CD4-positive, alpha-beta T cell treated with Interleukin-15 for 4 hours (primary cell): Measurements from ENCODE around the gene RPH3AL.

Experiments used
- DNase-seq: peaks from one replicate; pipeline ENCODE4 v3.0.0-alpha.2; 2020; ENCODE audit warnings: low spot score

RPH3AL gene

DNA sequence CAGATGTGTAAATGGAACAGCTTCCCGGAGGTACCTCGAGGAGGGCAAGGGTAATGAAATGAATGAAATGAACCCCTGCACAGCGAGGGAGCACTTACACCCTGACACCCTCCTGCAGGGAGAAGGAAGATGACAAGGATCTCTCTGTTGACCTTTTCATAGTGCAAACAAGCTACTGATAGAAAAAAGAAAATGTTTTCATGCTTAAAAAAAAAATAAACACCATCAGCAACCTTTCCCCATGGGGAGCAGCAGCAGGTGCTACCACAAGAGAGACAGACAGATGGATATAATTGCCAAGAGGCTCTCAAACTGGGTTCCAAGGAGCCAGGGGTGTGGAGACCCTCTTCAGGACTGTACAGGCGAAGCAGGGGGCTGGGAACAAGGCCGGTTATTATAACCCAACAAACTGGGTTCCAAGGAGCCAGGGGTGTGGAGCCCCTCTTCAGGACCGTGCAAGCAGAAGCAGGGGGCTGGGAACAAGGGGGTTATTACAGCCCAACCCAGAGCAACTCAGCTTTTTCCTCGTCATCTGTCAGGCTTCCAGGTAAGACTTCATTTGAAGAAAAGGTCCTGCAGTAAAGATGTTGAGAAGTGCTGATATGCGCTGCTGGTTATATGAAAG lies 718 bp upstream of the RPH3AL start:
- no peak for DNase-seq

DNA sequence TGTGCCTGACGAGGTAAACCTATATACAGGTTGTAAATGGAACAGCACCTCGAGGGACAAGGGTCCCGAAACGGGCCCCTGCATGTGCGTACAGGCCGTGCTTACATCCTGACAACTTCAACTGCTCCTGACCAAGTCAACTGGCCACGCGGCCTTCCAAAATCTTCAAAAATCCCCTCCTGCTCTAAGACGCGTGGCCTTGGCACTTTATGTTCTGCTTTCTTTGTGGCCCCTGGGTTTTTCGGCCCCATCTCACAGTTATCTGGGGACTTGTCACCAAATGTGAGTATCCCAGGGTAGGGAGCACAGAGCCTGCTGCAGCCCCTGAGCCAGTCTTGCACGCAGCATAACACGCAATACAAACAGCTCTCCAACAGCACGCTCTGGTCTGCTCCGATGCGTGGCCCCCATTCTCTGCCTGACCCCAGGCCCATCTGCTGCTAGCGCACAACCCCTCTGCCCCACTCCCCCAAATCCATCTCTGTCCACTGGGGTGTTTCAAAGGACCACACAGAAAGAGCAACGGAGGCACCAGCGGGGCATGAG lies 659 bp downstream of the RPH3AL start:
- no peak for DNase-seq

GRCh38 chr17:351449-351738 lies 1.2 kb downstream of the RPH3AL start:
- no peak for DNase-seq

DNA sequence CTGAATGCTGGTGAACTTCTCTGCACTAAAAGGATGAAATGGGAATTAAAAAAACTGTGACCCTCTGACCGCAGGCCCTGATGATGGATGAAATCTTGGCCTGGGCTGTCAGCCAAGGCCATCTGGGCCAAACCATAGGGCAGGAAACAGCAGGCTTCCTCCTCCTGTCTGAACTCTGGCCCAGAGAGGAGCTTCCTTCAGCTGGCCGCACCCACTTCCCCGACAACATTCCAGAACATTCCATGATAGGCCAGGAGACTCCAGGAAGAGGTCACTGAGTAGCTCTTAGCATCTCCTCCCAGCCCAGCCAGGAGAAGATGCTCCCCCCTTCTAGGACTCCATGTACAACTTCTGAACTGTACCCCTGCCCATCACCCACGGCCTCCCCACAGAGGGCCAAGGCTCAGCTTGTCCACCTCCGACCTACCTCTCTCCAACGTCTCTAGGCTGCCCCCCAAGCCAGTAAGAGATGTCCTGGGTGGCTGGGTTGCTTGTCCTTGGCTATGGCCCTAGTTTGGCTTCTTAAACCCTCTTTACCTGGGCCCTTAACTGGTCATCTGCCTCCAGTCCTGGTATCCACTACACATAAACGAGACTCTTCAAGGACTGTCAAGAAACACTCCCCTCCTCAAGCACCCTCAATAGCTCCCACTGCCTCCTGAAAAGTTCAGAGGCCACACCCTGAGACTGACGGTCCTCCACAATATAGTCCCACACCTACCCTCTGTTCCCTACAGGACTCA lies 1.7 kb downstream of the RPH3AL start:
- DNase-seq: no peak

DNA sequence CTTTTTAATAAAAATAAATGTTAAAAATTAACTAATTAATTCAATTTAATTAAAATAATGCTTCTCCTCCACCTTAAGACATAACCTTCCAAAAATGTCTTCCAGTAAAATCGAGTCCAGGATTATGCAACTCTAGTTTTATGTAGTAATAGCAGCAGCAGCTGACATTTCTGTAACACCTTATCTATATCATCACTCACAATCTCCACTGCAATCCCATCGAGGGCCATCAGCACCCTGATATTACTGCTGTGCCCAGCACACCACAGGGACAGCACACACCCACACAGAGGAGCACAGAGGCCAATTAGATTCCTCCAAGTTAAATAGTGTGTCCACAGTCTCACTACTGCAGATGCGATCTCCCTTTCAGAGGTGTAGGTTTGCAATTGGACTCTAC lies 2.9 kb downstream of the RPH3AL start:
- no peak for DNase-seq

DNA sequence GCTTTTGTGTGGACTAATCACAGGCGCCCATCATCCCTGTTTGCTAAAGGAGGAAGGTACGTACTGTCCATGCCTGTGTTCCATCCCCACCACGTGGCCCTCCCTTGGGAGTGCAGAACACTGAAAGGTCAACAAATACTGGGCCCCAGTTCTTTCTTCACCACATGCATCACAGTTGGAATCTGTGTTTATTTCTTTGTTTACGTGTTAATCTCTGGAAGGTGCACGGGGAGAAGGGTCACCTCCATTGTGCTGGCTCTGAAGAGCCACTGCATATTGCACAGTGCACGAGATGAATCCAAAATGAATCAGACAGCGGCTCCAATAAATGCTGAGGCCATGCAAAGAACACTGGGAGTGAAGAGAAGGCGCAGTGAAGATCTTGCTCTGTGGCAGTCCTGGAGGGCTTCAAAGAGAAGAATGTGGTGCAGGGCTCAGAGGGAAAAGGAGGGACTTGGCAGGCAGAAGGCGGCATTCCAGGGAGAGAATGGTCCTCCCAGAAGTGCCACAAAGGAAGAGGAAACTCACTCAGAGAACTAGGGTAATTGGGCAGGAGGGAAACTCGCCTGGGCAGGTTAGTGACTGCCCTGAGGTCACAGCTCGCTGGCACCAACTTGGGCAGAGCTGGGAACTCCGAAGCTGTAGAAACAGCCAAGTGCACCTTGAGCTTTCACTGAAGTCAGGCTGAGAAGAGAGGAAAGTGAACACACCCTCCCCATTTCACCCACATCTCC lies 3.7 kb downstream of the RPH3AL start:
- DNase-seq: no peak

- no peak for DNase-seq
These were observed 4.6 kb downstream of the RPH3AL start for GRCh38 chr17:348012-348411.

GRCh38 chr17:347309-347899 lies 5.2 kb downstream of the RPH3AL start:
- DNase-seq: no peak

GRCh38 chr17:345992-346785 lies 6.4 kb downstream of the RPH3AL start:
- no peak for DNase-seq

DNA sequence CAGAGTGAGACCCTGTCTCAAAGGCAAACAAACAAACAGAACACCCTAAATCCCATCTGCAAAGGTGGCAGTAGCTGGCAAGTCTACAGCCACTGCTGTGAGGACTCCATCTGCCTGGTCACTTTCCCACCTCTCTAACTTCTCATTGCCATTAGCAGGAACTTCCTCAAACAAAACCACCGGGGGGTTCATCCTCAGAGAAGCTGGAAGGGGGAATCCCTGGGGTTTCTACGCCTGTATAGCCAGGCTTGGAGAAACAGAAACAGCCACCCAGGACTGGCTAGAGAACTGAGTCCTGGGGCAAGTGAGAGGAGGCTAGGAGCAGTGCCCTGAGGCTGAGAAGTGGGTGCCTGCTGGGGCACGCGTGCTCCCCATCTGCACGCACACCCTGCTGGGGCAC lies 7.3 kb downstream of the RPH3AL start:
- DNase-seq: no peak

GRCh38 chr17:343875-344752 lies 8.5 kb downstream of the RPH3AL start:
- DNase-seq: no peak

DNA sequence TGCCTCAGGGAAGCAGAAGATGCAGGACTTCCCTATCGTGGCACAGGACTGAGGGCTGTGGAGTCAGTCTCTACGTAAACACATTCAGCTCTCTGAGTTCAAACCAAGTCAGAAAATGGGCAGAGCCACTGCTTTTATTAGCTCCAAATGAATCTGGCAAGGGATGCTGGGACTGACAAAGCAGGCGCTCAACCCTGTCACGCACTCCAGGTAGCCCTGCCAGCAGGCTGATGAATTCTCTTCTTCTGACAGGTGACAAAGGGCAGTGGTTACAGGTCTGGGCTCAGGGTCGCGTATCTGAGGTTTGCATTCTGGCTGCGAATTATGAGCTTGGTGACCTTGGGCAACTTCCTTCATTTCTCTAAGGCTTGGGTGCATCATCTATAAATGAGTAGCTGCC lies 9.4 kb downstream of the RPH3AL start:
- no peak for DNase-seq

DNA sequence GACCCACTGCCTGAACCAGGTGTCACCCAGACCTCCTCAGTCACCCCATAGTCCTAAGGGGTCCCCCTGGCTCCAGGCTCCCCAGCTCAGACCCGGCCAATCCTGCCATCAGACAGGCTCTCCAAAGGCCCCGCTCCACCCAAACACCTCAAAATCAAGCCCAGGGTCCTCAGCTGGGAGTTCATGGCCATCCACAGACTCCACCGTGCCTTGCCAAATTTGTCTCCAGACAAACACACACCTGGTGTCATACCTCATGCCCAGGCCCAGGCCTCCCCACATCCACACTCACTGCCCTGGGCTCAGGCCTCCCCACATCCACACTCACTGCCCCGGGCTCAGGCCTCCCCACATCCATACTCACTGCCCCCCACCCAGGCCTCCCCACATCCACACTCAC lies 12.5 kb downstream of the RPH3AL start:
- DNase-seq: no peak

- DNase-seq: no peak
These were observed 13.2 kb downstream of the RPH3AL start for GRCh38 chr17:339193-340061.

DNA sequence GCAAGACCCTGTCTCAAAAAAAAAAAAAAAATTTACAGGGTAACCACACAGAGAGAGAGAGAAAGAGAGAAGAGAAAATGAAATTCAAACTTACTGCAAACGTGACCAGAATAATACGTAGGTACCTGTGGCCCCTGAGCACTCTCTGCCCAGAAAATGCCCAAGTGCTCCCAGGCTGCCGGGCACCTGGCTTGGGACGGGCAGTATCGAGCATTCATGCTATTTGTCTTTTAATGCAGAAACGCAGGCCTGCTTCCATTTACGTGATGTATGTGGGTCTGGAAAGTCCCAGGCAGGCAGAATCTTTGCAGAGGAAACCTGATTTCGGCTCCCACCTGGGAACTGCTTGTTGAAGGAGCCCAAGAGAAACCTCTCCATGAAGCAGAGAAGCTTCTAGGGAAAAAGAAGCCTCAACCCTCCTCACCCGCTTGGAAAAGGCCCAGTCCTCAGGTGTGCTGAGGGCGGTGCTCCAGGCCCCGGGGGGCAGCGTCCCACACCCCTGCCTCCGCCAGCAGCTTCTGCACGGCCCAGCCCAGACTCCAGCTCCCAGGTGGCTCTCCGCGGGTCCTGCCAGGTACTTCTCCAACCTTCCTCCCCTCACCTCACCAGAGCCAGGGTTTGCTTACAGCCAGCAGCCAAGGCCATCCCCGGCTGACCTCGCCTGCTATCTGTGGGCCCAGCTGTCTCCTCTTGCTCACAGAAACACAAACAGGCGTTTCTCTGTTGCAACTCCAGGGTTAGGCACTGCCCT lies 14.0 kb downstream of the RPH3AL start:
- DNase-seq: no peak

GRCh38 chr17:337866-338265 lies 14.7 kb downstream of the RPH3AL start:
- no peak for DNase-seq

GRCh38 chr17:337453-337852 lies 15.2 kb downstream of the RPH3AL start:
- DNase-seq: no peak

DNA sequence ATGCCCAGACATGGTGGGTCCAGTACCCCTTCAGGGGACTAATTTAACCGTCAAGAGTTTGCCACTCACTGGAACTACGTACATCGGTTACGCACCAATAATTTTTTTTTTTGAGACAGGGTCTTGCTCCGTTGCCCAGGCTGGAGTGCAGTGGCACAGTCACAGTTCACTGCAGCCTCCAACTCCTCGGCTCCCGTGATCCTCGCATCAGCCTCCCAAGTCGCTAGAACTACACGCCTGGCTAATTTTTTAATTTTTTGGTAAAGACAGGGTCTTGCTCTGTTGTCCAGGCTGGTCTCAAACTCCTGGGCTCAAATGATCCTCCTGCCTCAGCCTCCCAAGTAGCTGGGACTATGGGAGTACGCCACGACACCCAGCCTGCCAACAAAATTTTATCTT lies 15.6 kb downstream of the RPH3AL start:
- DNase-seq: no peak
